C4-2B (cell line): ENCODE results near the gene TULP4.
A peak's percentile ranks its signal among the peaks of the same experiment; 100 is the strongest.

Experiments used
- H3K27ac ChIP-seq: fragments of 450-650 bp; 2 replicates; pipeline ENCODE4 v1.5.1; 2017
- ZFX ChIP-seq: fragments of 450-650 bp; IDR thresholded peaks from 2 replicates; pipeline ENCODE4 v1.6.1; 2017
- TF ChIP-seq, protein P1 (sequence below): fragments of 450-650 bp; conservative IDR thresholded peaks from 2 replicates; pipeline ENCODE4 v1.5.1; 2017; ENCODE audit warnings: mild to moderate bottlenecking

The TULP4 gene

DNA sequence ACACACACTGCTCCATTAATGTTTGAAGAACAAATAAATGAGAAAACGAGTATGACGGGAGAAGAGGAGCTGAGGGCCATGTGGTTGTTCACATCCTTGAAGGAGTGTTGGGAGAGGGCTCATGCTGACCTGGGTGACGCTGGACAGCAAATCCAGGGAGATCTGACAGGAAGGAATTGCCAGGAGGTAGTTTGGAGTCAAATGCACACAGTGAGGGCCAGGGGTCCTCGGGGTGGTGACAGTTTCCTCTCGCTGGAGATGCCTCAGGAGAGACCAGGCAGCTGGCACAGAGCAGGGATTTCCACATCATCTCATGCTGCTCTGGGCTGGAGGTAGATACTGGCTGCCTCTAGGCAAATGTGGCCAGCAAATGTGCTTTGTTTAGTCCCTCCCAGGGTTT is 245.7 kb downstream of the TULP4 start:
- no peak overlapping the region for H3K27ac ChIP-seq
- TF ChIP-seq ZFX = no peak
- TF ChIP-seq, protein P1, sequence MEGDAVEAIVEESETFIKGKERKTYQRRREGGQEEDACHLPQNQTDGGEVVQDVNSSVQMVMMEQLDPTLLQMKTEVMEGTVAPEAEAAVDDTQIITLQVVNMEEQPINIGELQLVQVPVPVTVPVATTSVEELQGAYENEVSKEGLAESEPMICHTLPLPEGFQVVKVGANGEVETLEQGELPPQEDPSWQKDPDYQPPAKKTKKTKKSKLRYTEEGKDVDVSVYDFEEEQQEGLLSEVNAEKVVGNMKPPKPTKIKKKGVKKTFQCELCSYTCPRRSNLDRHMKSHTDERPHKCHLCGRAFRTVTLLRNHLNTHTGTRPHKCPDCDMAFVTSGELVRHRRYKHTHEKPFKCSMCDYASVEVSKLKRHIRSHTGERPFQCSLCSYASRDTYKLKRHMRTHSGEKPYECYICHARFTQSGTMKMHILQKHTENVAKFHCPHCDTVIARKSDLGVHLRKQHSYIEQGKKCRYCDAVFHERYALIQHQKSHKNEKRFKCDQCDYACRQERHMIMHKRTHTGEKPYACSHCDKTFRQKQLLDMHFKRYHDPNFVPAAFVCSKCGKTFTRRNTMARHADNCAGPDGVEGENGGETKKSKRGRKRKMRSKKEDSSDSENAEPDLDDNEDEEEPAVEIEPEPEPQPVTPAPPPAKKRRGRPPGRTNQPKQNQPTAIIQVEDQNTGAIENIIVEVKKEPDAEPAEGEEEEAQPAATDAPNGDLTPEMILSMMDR = no peak

DNA sequence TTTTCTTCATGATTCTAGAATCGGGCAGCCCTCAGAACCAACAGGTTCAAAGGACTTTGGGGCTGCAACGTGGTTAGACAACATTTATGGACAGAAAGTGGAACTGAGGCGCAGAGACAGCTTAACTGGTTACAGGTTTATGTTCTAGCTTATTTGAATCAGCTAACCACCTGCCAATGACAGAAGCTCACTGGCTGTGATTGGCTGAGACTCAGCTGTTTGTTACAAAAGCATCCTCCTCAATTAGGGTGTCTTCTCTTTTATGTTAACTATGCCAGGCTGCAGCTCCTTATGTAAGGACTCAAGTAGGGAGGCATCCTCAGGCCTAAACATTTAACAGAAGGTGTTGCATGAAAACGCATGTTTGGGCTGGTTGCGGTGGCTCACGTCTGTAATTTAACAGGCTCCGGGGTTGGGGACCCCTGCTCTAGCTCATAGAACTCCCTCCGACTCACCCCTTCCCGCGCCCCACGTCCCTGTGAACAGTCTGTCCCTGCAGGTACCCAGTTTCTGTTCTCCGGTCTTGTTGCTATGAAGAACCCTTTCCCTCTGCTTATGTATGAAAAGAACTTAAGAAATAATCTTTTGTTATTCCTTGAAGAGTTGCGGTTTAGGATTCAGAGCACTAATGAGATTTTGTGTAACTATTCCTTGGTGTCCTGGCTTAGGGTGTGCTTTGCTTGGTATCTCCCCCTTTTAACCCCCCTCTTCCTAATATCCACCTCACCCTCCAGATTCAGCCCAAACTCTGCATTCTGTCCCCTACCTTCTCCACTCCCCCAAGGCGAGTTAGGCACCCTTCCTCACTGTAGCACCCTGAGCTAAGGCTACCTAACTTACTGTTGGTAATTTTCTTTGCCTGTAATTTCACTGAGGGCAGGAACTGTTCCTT is 246.4 kb downstream of the TULP4 start:
- H3K27ac ChIP-seq = no peak overlapping the region
- no peak for TF ChIP-seq ZFX
- TF ChIP-seq, protein P1 = no peak

DNA sequence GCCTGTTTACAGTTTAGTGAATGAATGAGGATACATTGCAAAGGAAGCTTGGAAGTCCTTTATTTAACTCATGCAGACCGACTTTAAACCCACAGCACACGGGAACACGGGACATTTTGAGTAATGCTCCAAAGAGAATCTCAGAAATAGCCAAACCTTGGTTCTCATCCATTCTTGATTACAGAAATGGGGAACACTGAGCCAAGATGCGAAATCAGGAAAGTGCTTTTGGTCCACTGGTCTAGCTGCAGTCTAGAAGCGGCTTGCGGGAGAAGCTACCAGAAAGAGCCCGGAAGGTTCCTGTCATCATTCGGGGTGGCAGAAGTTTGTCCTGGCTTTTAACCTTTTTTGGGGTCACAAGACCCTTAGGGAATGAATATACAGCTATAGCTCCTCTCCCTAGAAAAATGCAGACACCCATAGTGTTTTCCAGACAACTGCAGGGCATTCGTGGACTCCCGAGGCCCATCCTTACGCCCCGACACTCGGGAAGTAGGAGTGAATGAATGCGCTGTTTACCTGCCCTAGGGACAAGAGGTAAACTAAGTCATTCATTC is 247.2 kb downstream of the TULP4 start:
- no peak for TF ChIP-seq ZFX
- TF ChIP-seq, protein P1 = no peak
- peak overlapping the region; percentile 79 for H3K27ac ChIP-seq

DNA sequence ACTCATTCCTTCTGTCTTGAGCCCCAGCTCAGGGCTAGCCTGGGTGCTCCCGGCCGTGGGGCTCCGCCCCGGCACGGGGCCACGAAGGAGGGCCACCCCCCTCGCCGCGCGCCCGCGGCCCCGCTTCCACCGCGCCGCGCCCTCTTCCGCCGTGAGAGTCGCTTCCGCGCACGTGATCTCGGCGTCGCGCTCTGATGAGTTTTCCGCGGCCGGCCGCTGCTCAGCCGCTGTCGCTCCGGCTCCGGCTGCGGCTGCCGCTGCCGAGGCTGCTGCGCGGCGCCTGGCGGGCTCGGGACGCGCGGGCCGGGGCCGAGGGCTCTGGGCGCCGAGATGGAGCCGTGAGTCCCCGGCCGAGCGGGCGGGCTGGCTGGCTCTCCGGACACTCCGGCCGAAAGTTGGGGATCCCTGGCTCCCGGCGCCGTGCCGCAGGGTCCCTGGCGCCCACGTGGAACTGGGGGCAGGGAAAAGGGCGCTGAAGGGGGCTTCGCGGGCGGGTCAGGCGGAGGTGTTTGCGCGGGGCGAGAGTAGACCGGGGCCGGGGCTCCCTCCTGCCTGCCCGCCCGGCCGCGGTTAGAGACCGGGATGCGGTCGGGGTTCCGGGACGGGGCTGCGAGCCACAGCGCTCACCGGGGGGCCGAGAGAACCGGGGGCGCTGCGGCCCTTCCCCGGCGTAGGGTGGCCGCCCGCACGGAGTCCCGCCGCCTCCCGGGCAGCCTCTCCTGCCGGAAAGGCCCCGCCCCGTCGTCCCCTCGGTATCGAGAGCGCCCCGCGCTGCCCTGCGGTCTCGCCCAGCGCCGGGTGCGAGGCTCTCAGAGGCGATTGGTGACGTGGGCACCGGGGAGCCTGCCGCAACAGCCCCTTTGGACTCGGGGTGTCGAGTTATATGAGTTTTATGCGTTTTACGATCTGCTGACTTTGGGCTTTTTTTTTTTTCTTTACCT is 247.9 kb downstream of the TULP4 start, which contains the start of gene TMEM181:
TSS of gene TMEM181 (plus strand) at position 197 of the 941 bp plus-strand sequence. CDS start at position 331, 134 bp downstream.
- peak within 1 kb of the TSS; percentile 79 for H3K27ac ChIP-seq
- TF ChIP-seq, protein P1 = no peak
- TF ChIP-seq ZFX = no peak

DNA sequence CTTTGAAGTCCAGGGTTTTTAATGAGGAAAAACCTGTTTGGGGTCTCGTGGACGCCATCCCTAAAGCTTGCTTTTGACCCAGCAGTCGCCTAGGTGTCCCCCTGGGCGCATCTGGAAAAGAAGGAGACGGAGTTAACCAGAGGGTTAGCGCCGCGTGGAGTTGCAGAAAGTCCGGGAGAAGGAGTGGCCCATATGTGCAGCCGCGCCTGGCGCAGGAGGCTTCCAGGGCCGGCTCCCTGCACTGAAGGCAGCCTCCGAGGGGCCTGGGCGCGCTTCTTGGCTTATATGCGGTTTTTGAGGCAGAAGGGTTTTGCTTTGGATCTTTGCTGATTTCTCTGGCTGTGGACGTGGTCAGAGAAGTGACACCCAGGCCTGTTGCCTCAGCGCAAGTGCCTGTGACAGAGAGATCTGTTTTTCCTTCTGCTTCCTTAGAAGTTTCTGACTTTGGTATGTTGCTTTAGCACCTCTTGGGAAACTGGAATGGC is 248.6 kb downstream of the TULP4 start:
- peak overlapping the region; percentile 79 for H3K27ac ChIP-seq
- TF ChIP-seq, protein P1 = no peak
- TF ChIP-seq ZFX = no peak
